ENCODE data around the gene TSHZ2.
"Not testable (repeated sequence)": the region's sequence is repeated elsewhere in the genome, so short reads cannot be mapped to it uniquely, and the experiment has no call there.

The TSHZ2 gene

GRCh38 chr20:53454675-53455276 lies 482.6 kb downstream of the TSHZ2 start:
- no peak for DNase-seq (ENCODE audit: extremely low read depth, low read depth)
- TF ChIP-seq CTCF (IDR thresholded peaks at IDR 0.05; ENCODE audit: low read depth, low read length) = no peak

GRCh38 chr20:53463101-53463972 lies 491.2 kb downstream of the TSHZ2 start:
- DNase-seq (ENCODE audit: extremely low read depth, low read depth) = no peak
- TF ChIP-seq CTCF (IDR thresholded peaks at IDR 0.05; ENCODE audit: low read depth, low read length) = no peak

DNA sequence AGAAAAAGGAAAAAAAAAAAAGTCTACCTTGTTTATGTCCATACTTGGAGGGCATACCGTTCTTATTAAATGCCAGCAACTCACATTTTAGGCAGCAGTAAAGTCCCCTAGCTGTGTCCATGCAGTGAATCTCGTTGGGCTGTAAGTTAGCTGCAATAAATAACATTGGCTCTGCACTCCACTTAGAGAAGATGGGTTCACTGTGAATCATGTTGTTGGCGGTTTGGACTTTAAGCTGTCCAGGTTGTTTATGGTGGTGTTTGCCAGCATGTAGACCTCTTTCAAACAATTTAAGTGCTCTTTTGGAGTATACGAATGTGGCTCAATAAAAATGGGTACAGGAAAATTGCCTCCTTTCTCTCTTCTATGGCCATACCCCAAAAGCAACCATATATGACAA lies 494.1 kb downstream of the TSHZ2 start:
- TF ChIP-seq CTCF (IDR thresholded peaks at IDR 0.05; ENCODE audit: low read depth, low read length) = no peak

GRCh38 chr20:53468587-53468986 lies 496.4 kb downstream of the TSHZ2 start:
- no peak for DNase-seq (ENCODE audit: extremely low read depth, low read depth)
- TF ChIP-seq CTCF (IDR thresholded peaks at IDR 0.05; ENCODE audit: low read depth, low read length) = no peak

More for the DNA sequence above, 494.1 kb downstream of the TSHZ2 start:
- DNase-seq (ENCODE audit: extremely low read depth, low read depth) = no peak

DNA sequence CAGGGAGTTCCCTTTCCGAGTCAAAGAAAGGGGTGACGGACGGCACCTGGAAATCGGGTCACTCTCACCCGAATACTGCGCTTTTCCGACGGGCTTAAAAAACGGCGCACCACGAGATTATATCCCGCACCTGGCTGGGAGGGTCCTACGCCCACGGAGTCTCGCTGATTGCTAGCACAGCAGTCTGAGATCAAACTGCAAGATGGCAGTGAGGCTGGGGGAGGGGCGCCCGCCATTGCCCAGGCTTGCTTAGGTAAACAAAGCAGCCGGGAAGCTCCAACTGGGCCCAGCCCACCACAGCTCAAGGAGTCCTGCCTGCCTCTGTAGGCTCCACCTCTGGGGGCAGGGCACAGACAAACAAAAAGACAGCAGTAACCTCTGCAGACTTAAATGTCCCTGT lies 500.7 kb downstream of the TSHZ2 start:
- DNase-seq (ENCODE audit: extremely low read depth, low read depth) = not testable (repeated sequence)

DNA sequence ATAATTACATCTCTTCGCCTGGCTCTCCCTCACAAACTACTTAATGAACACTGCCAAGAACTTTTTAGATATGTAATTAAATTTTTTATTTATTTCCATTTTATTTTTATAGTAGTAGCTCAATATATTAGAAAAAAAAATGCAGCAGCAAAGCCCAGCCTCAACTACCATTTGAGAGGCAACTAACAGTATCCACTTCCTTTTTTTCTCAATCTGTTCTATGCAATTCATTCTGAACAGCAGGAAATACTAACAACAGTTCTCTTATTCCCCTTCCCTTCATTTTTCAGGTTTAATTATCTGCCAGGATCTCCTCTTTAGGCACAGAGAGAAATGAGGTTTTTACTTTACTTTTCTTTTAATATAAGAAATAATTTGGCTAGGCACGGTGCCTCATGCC lies 508.8 kb downstream of the TSHZ2 start:
- no peak for DNase-seq (ENCODE audit: extremely low read depth, low read depth)
- no peak for TF ChIP-seq CTCF (IDR thresholded peaks at IDR 0.05; ENCODE audit: low read depth, low read length)

- no peak for DNase-seq (ENCODE audit: extremely low read depth, low read depth)
- no peak for TF ChIP-seq CTCF (IDR thresholded peaks at IDR 0.05; ENCODE audit: low read depth, low read length)
Observed at GRCh38 chr20:53487461-53488200, 515.5 kb downstream of the TSHZ2 start.
